Suppressor macrophage treated with lipopolysaccharide for 4 hours (primary cell): ENCODE measurements around the gene LAMA2.

Experiments used
- DNase-seq: peaks from one replicate; pipeline ENCODE4 v3.0.0-alpha.2; 2020

Gene LAMA2

DNA sequence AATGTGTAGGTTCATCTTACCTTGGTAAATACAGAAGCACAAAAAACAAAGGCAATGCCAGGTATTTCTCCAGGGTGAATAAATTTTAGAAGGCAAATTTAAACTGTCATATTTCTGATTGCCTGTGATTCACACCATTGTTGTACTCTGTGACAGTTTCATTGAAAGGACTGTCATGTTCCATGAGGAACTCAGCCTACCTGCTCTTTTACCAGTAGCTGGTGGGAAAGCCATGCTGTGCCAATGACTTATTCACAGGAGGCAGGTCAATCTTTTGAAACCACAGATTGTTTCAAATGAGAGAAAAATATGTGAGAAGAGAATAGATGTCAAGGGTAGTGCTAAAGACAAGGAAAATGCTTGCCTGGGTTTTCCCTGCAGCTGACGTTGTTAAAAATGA lies 206.4 kb downstream of the LAMA2 start:
- DNase-seq, result no peak

DNA sequence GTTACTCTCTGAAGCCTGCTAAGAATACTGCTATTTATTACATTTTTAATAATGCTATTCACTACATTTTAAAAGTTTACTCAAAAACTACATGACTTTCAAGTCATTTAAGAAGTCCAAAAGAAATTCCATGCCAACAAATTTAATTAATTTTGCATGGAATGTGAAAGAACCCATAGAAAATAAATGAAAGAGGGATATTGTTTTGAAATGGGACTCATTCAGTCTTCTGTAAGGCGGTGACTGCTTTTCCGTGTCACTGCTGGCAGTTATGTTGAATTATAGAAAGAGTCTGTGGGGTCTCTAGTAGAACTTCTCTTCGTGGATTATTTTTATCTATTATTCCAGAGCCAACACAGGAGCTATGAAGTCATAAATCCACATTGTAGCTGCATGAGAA lies 211.2 kb downstream of the LAMA2 start:
- no peak for DNase-seq

DNA sequence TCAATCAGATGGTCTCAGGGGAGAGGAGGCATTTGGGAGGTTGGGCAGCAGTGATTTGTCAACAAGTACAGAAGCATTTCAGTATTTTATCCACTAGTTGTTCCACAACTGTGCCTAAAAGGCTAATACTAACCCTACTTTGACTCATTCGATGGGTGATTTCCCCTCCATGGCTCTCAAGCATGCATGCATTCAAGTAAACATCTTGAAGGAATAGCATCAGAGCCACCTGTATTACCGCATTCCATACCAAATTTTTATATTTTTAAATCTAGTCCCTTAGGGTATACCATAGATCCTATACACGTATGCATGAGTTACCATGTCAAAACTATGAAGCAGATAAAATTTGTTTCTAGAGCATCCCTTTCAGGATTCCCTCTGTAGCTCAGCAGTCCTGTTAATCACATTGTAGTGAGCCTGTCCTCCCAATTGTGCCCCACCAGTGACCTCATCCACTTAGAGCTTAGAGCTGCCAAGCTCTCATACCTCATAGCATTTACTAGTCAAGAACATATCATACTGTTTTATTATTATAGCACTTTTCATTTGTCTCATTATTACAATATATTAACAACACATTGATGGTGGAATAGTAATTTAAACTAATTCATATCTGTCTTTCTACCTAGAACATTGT lies 213.8 kb downstream of the LAMA2 start:
- DNase-seq, result no peak

DNA sequence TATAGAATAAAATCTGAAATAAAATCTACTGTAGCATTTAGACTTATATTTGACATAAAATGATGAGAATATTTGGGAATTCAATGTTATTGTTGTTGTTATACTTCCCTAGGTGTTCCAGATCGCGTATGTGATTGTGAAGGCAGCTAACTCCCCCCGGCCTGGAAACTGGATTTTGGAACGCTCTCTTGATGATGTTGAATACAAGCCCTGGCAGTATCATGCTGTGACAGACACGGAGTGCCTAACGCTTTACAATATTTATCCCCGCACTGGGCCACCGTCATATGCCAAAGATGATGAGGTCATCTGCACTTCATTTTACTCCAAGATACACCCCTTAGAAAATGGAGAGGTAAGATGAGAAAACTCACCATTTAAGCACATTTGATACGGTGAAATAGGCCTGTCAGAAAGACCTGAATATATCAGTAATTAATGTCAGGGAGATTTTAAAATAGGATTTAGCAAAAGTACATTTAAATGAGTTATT lies 215.2 kb downstream of the LAMA2 start:
- no peak for DNase-seq

DNA sequence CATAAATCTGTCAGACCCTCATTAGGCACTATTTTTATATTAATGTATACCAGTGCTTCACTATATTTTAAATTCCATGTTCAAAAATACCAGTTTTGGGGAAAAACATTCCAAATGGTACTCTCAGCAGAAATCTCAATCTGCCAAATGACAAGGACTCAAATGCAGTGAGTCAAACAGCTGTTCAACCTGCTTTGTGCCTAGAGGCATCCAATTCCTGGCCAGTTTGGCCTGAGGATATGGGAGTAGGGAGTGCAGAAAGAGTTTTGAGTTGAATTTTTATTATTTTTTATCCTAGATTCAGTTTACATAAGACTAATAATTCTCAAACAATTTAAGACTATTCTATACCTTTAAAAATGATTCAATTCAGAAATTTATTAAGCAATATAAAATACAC lies 216.8 kb downstream of the LAMA2 start:
- no peak for DNase-seq

DNA sequence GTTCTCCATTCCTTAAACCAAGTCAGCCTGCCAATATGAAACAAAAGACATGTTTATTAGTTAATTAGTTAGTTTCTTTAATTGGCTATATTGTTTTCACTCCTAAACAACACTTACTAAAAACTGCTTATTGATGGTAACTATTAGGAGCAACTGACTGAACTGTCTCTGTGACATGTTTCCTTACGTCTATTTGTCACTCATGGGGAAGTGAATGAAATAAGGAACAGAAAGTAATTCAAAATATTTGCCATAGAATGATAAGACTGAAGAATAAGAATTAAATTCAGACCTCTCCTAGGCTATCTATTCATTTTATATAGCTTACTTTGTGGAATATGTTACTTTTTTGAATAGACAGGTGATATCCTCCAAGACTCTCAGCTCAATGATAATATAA lies 217.2 kb downstream of the LAMA2 start:
- no peak for DNase-seq

DNA sequence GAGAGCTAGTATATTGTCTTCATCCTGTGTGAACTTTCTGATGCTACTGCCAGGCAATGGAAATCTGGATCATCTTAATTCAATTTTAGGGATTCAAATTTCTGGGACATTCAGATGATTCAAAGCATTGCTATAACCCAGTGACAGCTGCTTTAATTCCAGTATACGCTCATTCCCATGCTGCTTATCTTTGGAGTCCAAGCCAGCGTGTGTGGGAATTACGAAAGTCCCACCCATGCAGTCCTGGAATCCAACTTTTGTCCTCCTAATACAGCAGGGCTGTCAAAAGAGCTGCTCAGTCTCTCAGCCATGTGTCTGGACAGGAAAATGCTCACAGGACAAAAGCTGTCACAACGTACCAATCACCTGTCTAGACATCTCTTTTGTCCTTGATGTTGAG lies 219.8 kb downstream of the LAMA2 start:
- no peak for DNase-seq

DNA sequence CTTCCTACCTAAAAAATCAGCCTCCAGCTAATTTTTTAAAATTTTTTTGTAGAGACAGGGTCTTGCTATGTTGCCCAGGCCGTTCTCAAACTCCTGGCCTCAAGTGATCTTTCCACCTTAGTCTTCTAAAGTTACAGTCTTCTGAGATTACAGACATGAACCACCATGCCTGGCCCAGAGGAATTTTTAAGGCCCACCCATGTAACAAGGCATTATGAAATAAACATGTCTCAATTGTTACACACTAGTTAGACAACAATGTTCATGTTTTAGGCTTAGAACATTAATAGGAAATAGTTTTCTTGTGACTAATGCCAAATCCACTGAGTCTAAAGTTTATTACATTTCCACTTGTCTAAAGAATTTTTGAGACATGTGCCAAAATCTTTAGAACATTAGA lies 221.2 kb downstream of the LAMA2 start:
- no peak for DNase-seq

DNA sequence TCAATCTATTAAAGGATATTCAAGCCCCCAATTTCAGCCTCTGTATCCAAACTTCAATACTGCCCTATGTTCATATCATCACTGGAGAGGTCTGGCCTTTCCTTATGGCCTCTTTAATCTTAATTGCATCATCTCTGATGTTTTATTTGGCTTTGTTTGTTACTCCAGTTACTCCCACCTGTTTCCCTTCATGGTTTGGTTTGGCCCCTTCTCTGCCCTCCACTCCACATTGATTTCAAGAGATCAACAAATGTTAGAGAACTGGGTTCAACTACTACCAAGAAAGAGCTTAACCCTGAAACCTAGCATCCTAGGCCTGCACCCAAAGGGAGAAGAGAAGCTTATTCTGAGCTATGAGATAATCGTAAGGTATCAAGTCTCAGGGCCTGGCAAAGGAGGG lies 221.6 kb downstream of the LAMA2 start:
- DNase-seq, result no peak

DNA sequence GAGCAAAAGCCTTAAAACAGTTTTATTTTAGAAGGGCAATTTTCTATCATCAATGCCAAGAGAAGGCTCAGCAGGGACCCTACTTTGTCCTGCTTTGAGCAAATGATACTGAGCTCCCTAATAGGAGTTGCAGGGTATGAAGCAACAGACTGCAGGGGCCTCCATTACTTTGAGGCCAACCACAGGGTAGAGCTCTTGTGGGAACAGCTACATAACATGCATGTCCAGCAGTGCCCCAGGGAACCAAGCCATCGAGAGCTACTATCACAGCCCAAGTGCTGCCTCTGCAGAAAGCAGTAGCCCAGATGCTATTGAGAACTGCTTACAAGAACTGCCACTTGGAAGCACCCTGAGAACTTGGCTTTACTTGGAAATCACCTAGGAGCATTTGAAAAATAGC lies 222.1 kb downstream of the LAMA2 start:
- no peak for DNase-seq

DNA sequence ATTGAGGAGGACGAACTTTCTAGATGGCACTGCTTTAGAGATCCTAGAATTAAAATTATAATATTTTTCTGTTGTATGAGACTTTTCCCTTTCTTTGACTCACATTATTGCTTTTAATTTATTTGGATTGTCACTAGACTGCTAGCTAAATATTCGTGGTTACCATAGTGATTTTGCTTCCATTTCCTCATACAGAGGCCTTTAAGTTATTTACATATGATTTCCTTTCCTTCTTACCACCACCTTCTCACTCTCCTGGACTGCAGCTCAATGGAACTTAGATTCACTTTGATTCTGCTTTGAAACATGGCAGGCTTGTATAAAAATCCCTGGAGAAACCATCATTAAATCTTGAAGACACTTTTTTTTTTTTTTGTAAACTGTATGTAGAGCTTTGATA lies 222.9 kb downstream of the LAMA2 start:
- no peak for DNase-seq

DNA sequence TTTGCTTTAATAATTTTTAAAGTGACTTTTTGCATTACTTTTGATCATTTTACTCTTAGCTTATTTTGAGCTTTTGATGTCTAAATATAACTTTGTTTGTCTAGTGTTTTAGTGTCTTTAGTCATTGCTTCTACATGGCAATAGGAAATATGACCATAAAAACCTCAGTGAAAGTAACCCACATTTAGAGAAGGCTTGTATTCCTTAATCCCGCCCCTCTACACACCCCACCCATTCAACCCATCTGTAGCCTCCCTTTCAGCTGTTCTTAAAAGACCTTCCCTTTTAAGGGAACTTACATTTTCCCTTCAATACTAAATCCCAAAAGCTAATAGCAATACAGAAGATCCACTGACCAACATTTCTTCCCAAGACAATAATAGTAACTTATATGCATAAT lies 225.4 kb downstream of the LAMA2 start:
- no peak for DNase-seq

DNA sequence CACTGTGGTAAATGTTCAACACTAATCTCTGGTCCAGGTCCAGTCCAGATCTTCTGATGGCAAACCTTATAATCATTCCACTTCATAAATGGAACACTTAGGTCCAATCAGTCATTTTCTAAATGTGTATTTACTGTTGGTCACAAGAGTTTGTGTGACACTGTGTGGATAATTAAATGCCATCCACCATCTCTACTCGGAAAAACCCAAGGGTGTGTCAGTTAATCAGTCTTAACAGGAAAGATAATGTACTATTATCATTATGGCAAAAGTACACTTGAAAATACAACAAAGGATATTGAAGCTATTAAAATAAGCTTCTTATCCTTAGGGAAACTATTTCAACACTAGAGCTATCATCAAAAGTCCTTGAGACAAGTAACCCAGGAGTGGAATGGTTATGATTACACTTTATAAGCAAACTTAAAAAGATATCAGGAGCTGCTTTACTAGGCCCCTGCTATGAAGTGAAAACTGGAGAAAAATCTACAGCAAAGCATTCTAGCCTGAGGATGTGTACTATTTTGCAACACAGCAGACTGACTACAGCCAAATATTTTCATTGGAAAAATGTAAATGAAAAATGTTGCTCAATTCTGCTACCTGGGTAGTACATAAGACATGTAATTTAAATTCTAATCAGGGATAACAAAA lies 227.9 kb downstream of the LAMA2 start:
- no peak for DNase-seq

DNA sequence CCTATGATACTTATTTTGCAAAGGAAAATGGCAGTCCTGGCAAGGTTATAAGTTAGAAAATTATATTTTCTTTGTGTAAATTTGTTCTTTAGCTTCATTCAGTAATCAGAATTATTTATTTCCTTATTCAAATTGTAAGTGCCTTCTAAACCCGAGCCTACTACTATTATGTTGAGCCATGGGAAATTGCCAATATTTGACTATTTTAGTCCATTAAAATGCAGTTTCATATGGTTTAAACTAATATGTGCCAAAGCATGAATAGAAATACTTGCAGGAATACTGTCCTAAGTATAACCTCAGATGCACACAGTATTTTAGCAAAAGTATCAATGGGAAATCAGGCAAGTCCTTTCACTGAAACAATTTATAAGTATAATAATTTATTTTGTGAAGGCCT lies 228.4 kb downstream of the LAMA2 start:
- DNase-seq, result no peak

DNA sequence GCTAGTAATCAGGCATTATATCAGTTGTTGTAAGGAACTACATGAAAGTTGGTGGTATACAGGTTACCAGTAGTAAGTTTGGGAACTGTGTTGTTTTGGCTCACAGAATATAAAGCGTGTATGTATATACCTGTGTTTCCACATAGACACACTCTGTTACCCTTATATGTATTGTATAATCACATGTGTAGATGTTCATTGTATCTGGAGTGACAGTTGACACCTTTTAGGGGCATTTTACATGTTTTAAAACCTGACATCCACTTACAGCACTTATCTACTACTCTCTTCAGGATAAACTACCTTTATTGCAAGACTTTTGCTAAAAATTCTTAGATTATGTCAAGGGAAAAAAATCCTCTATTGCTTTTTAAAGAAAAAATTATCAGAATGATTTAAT lies 228.9 kb downstream of the LAMA2 start:
- no peak for DNase-seq

DNA sequence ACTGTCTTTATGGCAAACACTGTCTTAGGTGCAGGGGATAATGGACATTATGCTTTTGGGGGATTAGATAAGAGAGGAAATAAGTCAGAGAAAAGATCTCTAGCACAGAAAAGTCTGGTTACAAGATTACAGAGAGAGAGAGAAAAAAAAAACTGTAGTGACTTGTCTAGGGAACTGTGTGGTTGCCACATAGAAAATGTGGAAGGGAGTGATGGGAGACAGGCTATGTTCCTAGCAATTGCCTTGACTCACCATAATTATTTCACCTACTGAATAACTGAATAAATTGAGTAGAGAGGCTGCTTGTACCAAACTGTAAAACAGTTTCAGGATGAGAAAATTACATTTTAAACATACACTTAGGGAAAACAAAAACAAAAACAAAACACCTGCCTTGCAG lies 229.7 kb downstream of the LAMA2 start:
- DNase-seq, result no peak

DNA sequence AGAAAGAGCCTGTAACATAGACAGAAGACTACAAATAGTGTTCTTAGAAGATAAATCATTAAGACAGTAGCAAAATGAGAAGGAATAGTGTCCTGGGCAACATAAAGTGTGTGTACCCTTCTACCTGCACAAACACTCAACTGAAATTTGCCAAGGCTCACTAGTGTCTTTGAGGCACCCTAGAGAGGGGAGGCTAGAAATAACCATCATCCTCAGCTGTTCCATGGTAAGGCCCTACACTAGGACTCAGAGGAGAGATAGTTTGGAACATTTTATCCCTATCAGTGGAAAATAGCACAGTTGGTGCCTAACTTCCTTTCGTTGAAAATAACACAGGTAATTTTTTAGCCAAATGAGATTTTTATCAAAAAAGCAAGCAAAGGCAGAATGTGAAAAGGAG lies 230.7 kb downstream of the LAMA2 start:
- DNase-seq, result no peak

DNA sequence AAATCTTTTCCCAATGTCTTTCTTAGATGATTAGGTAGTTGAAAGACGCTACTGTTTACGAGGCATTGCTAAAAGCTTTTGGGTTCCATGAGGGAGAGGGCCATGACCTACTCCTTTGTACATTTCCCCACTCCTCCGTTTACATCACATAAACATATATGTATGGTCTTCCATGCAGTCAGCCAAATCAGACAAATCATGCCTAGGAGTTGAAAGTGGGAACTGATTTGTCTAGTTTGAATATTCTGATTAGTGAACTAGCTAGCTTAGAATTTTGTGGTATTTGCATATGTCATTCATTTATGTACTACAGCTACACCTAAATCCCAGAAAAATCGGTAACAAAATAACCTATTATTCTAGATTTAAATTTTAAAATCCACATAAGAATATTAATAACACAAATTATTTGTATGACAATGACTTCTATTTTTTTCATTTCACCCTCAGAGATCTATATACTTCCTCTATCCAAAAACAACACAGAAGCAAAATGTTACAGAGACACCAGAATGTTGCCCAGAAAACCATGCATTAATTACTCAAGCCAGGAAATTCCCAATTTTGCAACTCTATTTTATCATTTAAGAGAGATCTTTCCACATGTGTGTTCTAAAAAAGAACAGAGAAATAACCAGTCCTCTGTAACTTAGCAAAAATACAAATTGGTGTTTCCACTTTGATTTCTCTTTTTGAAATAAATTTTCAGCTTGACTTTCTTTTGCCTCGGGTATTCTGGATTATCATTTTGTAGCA lies 231.9 kb downstream of the LAMA2 start:
- DNase-seq, result peak; percentile 5

DNA sequence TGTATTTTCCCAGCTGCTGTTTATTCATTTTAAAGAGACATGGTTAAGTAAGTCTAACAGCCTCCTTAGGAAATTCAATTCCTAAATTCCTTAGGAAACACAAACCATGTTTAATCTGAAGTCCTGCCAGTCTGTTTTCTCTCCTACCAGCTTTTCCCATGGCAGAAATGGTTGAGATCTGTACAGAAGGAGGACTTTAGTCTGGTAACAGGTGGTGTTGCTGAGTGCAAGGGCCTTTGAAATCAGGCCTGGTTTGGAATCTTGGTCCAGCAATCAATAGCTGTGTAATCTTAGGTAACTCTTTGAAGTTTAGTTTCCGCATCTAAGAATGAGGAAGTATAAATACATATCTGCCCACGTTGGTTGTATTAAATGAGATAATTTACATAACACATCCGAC lies 232.5 kb downstream of the LAMA2 start:
- no peak for DNase-seq

DNA sequence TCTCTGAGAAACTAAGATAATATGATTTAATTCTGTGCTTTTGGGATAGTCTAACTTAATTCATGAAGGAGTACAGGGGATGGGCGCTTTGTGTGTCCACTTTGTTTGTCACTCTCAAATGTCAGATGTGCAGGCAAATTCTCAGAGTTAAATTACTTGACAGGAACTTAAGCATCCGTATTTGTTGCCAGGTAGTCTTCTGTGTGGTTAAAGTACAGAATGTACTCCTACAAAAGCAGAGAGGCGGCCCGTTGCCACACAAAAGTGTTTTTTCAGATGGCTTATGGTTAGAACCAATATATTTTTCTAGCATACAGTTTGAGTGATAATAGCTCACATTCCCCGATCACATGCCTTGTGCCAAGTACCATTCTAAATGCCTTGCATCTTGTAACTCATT lies 234.4 kb downstream of the LAMA2 start:
- no peak for DNase-seq

DNA sequence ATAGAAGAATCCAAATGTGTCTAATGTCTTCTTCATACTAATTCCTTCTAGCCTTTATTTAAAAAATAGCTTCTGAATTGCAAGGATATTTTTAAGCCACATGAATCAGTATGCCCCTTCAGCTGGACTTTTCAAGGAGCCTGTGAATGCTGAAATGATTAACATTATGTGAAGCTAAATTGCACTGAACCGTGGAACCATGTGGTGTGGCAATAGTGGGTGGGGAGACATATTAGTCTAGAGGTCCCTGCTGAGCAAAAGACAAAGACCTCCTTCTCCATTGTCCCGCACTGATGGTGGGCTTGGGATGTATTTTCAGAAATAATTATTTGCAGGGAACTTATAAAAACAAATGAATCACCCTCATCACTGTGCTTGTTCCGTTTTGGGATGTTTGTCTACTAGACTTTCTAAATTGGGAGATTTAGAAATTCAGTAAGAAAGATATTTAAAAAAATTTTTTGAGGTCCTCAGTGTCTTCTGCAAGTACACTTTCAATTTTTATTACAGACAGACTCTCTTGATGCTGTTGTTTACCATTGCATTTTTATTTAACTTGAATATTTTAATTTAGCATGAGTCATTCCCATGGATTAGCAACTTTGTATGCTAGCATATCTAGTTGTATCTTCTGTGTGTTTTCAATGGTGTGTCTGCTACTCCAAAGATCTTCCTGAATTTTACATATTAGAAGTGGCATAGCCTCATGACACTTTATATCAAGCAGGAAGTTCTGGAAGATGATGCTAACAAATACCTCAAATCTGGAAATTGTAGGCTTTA lies 238.1 kb downstream of the LAMA2 start:
- DNase-seq, result no peak

DNA sequence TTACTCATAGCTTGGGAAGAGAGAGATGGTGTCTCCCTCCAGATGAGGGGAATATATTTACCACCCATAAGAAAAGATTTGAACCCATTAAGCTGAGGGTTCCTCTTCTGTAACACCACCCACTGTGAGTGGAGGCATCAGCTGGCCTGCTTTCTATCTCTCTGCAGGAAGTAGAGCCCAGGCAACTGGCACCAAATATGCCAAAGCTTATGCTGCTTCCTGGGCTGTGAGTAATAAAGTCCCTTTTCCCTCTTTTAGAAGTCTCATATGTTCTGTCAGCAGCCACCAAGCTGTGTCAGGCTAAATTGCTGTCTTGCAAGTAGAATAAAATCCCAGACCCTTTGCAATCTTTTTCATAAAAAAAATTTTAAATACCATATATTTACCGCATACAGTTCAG lies 241.4 kb downstream of the LAMA2 start:
- no peak for DNase-seq

DNA sequence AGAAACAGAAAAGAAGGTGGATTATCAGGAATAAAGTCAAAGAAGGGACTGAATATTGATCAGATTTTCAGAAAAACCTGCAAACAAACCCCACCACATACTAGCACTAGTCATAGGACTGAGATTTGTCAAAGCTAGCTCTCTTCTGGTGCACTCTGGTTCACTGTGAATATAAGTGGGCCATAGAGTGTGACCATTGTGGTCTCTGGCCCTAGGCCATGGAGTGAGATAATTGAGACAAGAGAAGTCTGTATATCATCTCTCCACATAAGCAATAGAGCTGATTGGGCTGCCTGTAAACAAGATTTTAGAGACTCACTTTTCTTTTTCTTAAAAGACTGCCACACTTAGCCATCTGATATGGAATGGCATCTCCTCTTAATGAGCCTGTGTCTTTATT lies 247.2 kb downstream of the LAMA2 start:
- no peak for DNase-seq
